RCC 7860 (cell line): ENCODE measurements around the gene OR9Q1.
A peak's percentile ranks its signal among the peaks of the same experiment; 100 is the strongest.

Experiments
- DNase-seq: peaks from one replicate; pipeline ENCODE4 v3.0.0-alpha.2; 2015; ENCODE audit warnings: low spot score
- FAIRE-seq: peaks from 2 replicates; lab custom pipeline; 2012; peaks lifted over from hg19 to GRCh38; lab: Jason Lieb, UNC

Gene OR9Q1

GRCh38 chr11:58028687-58029411 lies 5.2 kb downstream of the OR9Q1 start:
- DNase-seq (no peak), FAIRE-seq (no peak)

GRCh38 chr11:58030653-58031052 lies 7.0 kb downstream of the OR9Q1 start, which contains the start of gene OR6Q1:
TSS of gene OR6Q1 (plus strand) at chr11:58030953. CDS start at chr11:58030953, 0 bp downstream.
- DNase-seq, result no peak
- no peak for FAIRE-seq

GRCh38 chr11:58034471-58034870 lies 10.8 kb downstream of the OR9Q1 start:
- FAIRE-seq, result no peak
- no peak for DNase-seq

- DNase-seq (no peak), FAIRE-seq (no peak)
Measured at GRCh38 chr11:58039589-58039988, 15.9 kb downstream of the OR9Q1 start.

GRCh38 chr11:58043379-58043778 lies 19.7 kb downstream of the OR9Q1 start:
- no peak for FAIRE-seq
- DNase-seq, result no peak

GRCh38 chr11:58046231-58046630 lies 22.6 kb downstream of the OR9Q1 start:
- FAIRE-seq (no peak), DNase-seq (no peak)

- no peak for DNase-seq
- no peak for FAIRE-seq
Measured at GRCh38 chr11:58047818-58048217, 24.1 kb downstream of the OR9Q1 start.

GRCh38 chr11:58055806-58056401 lies 32.2 kb downstream of the OR9Q1 start:
- no peak for FAIRE-seq

GRCh38 chr11:58057481-58057880 lies 33.8 kb downstream of the OR9Q1 start:
- DNase-seq (no peak), FAIRE-seq (no peak)

More at GRCh38 chr11:58055806-58056401, 32.2 kb downstream of the OR9Q1 start:
- no peak for DNase-seq

GRCh38 chr11:58058276-58059006 lies 34.8 kb downstream of the OR9Q1 start:
- DNase-seq, result peak; percentile 6
- no peak for FAIRE-seq

GRCh38 chr11:58059007-58059350 lies 35.3 kb downstream of the OR9Q1 start:
- FAIRE-seq (peak; percentile 93), DNase-seq (peak; percentile 94)

- peak; percentile 56 for DNase-seq
- FAIRE-seq, result no peak
Measured at GRCh38 chr11:58060535-58060934, 36.9 kb downstream of the OR9Q1 start.

GRCh38 chr11:58060939-58061672 lies 37.4 kb downstream of the OR9Q1 start:
- peak; percentile 94 for FAIRE-seq

GRCh38 chr11:58061813-58062212 lies 38.1 kb downstream of the OR9Q1 start:
- FAIRE-seq (no peak), DNase-seq (peak; percentile 96)

More at GRCh38 chr11:58060939-58061672, 37.4 kb downstream of the OR9Q1 start:
- peak; percentile 88 for DNase-seq

- FAIRE-seq, result no peak
- DNase-seq, result no peak
Measured at GRCh38 chr11:58067685-58068084, 44.0 kb downstream of the OR9Q1 start.

GRCh38 chr11:58068655-58069054 lies 45.0 kb downstream of the OR9Q1 start:
- DNase-seq, result no peak
- no peak for FAIRE-seq

GRCh38 chr11:58070585-58070984 lies 46.9 kb downstream of the OR9Q1 start:
- DNase-seq (peak; percentile 49), FAIRE-seq (no peak)

GRCh38 chr11:58075781-58076180 lies 52.1 kb downstream of the OR9Q1 start:
- FAIRE-seq (no peak), DNase-seq (peak; percentile 37)

GRCh38 chr11:58086528-58086927 lies 62.8 kb downstream of the OR9Q1 start:
- FAIRE-seq (no peak), DNase-seq (no peak)

GRCh38 chr11:58097437-58097836 lies 73.8 kb downstream of the OR9Q1 start:
- FAIRE-seq (no peak), DNase-seq (no peak)

GRCh38 chr11:58121096-58121495 lies 97.4 kb downstream of the OR9Q1 start:
- FAIRE-seq (no peak), DNase-seq (no peak)
